ENCODE results near the gene FXYD2.
"Not testable (repeated sequence)": the region's sequence is repeated elsewhere in the genome, so short reads cannot be mapped to it uniquely, and the experiment has no call there.

Gene FXYD2

GRCh38 chr11:117866526-117866925, 42.0 kb upstream of the FXYD2 start:
- Histone ChIP-seq H3K4me3 (no peak overlapping the region), H3K4me1 (peaks cover 0 to 8% (median 0%) of the 10 kb centered on the region in 4 donors), H3K27ac (no peak overlapping the region), H3K9me3 (no peaks in the 10 kb centered on the region), H3K36me3 (no peaks in the 10 kb centered on the region), H3K27me3 (no peaks in the 10 kb centered on the region)
- TF ChIP-seq CTCF (IDR thresholded peaks at IDR 0.05), result no peak
- intact Hi-C loops (cut with DNase I; ENCODE audit: low total_unique reads), result no loop called here
- DNase-seq, result no peak

GRCh38 chr11:117865546-117865945, 41.0 kb upstream of the FXYD2 start:
- intact Hi-C loops (cut with DNase I; ENCODE audit: low total_unique reads); H3K9me3 ChIP-seq; H3K4me1 ChIP-seq; H3K36me3 ChIP-seq; H3K27ac ChIP-seq; H3K27me3 ChIP-seq; H3K4me3 ChIP-seq; DNase-seq: not testable (repeated sequence)

GRCh38 chr11:117863383-117863782, 38.8 kb upstream of the FXYD2 start:
- H3K4me3 ChIP-seq, result no peak overlapping the region
- H3K36me3 ChIP-seq, result no peaks in the 10 kb centered on the region
- no peaks in the 10 kb centered on the region for H3K27me3 ChIP-seq
- no peaks in the 10 kb centered on the region for H3K9me3 ChIP-seq
- intact Hi-C loops (cut with DNase I; ENCODE audit: low total_unique reads), result no loop called here
- no peak overlapping the region for H3K27ac ChIP-seq
- no peak for DNase-seq
- peaks cover 0 to 3% (median 0%) of the 10 kb centered on the region in 4 donors for H3K4me1 ChIP-seq
- TF ChIP-seq CTCF (IDR thresholded peaks at IDR 0.05), result no peak

- no peak for TF ChIP-seq CTCF (IDR thresholded peaks at IDR 0.05)
- Histone ChIP-seq H3K4me1 (peaks cover 0 to 3% (median 0%) of the 10 kb centered on the region in 4 donors), H3K36me3 (no peaks in the 10 kb centered on the region), H3K27me3 (no peaks in the 10 kb centered on the region), H3K4me3 (no peak overlapping the region), H3K9me3 (no peaks in the 10 kb centered on the region), H3K27ac (no peak overlapping the region)
- intact Hi-C loops (cut with DNase I; ENCODE audit: low total_unique reads), result no loop called here
- DNase-seq, result no peak
Observed at GRCh38 chr11:117862753-117863152, 38.2 kb upstream of the FXYD2 start.

- DNase-seq, result no peak
- Histone ChIP-seq H3K9me3 (no peaks in the 10 kb centered on the region), H3K4me1 (peaks cover 0 to 3% (median 0%) of the 10 kb centered on the region in 4 donors), H3K36me3 (no peaks in the 10 kb centered on the region), H3K27me3 (no peaks in the 10 kb centered on the region), H3K4me3 (no peak overlapping the region), H3K27ac (no peak overlapping the region)
- intact Hi-C loops (cut with DNase I; ENCODE audit: low total_unique reads), result no loop called here
- TF ChIP-seq CTCF (IDR thresholded peaks at IDR 0.05), result no peak
Observed at GRCh38 chr11:117862019-117862725, 37.6 kb upstream of the FXYD2 start.

- Histone ChIP-seq H3K9me3 (no peaks in the 10 kb centered on the region), H3K36me3 (no peaks in the 10 kb centered on the region), H3K27me3 (no peaks in the 10 kb centered on the region), H3K4me3 (no peak overlapping the region), H3K27ac (no peak overlapping the region), H3K4me1 (peaks cover 0 to 3% (median 0%) of the 10 kb centered on the region in 4 donors)
- intact Hi-C loops (cut with DNase I; ENCODE audit: low total_unique reads), result no loop called here
- TF ChIP-seq CTCF (IDR thresholded peaks at IDR 0.05), result no peak
- no peak for DNase-seq
Observed at GRCh38 chr11:117861151-117862018, 36.8 kb upstream of the FXYD2 start.

Data from tibial artery (tissue), 4 donors.